Embryonic facial prominence (tissue), 1 donor: ENCODE measurements around the gene AUP1.
"Not testable (repeated sequence)": the region's sequence is repeated elsewhere in the genome, so short reads cannot be mapped to it uniquely, and the experiment has no call there.

Experiments
- DNase-seq: peaks from one replicate; pipeline ENCODE4 v3.0.0-alpha.2; 2016; ENCODE audit errors: extremely low spot score

AUP1 gene, protein sequence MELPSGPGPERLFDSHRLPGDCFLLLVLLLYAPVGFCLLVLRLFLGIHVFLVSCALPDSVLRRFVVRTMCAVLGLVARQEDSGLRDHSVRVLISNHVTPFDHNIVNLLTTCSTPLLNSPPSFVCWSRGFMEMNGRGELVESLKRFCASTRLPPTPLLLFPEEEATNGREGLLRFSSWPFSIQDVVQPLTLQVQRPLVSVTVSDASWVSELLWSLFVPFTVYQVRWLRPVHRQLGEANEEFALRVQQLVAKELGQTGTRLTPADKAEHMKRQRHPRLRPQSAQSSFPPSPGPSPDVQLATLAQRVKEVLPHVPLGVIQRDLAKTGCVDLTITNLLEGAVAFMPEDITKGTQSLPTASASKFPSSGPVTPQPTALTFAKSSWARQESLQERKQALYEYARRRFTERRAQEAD

GRCh38 chr2:74529357-74530238, at the start of gene AUP1, which contains the start of gene HTRA2:
AUP1 (minus strand) TSS chr2:74529706; CDS start chr2:74529629, 77 bp downstream.
HTRA2 (plus strand) TSS chr2:74529933; CDS start chr2:74530007, 74 bp downstream.
- DNase-seq = peak; percentile 87

- no peak for DNase-seq
Observed at GRCh38 chr2:74578408-74578807, 48.9 kb upstream of the AUP1 start.

GRCh38 chr2:74577448-74577847, 47.9 kb upstream of the AUP1 start:
- DNase-seq = no peak

GRCh38 chr2:74576863-74577229, 47.3 kb upstream of the AUP1 start:
- DNase-seq = no peak

GRCh38 chr2:74576211-74576862, 46.8 kb upstream of the AUP1 start:
- DNase-seq = no peak

- DNase-seq = no peak
Observed at GRCh38 chr2:74575320-74575719, 45.8 kb upstream of the AUP1 start.

DNA sequence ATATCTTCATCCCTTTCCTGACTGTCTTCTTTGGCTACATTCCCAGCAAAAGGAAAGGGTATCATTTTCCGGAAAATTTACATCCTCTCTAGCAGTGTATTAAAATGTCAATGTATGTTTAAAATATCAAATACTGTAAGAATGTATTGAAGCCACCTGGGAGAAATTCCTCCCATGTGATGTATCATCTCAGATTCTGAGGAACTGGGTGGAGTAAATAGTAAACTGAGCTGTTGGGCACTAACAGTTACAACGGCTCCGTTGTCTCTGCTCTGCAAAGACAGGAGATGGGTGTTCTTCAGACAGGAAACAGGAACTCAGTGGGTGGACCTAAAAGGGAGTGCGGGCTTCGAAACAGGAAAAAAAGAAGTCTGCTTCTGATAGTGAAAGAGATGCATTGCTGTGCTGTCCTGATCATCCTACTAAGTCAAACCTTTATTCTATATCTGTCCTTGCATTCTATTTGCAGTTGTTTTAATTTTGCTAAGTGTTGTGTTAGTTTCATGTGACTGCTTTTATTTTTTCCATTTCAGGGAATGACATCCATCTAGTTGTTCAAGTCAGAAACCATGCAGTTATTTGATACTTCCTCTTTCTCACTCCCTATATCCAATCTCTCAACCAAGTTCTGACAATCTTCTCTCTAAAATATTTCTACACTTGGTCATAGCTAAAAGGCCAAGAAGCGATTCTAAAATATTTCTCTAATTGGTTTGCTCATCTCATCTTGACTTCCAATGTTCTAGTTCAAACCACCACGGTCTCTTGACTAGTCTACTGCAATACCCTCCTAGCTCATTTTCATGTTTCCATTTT, 44.4 kb upstream of the AUP1 start:
- DNase-seq = no peak

DNA sequence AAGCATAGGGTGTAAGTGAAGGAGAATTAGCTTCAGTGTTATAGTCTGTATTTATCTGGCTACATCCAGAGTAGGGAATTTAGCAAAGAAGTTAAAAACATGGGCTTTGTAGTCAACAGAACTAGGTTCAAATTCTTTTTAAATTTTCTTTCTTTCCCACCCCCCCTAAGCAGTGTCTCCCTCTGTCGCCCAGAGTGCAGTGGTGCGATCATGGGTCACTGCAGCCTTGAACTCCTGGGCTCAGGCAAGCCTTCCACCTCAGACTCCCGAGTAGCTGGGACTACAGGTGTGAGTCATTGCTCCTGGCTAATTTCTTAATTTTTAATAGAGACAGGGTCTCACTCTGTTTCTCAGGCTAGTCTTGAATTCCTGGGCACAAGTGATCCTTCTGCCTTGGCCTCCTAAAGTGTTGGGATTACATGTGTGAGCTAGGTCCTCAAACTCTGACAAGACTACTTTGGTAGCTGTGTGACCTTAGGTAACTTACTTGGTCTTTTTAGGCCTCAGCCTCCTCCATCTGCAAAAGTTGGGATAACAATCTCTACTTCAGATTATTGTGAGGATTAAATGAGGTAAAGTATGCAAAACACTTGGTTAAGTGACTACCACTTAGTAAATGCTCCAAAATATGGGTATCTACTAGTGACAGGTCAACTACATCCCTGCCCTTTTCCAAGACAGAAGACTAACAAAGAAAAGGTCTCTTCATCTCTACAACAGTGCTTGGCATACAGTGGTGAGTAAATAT, 42.8 kb upstream of the AUP1 start:
- DNase-seq = no peak

DNA sequence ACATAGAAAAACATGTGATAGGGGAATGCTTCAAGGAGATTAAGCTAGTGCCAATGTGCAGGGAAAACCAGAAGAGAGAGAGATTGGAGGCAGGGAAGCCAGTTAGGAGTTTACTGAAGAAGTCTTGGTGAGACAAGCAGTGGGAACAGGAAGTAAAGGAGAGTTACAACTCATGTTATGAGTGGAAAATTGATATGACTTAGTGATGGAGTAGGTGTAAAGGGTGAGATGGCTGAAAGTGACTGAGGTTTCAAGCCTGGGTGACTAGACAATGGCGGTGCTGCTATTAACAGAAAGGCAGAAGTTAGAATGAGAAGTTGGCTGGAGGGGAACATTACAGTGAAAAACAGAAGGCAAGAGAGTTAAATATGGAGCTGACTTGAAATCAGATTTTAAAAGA, 41.6 kb upstream of the AUP1 start:
- DNase-seq = no peak

DNA sequence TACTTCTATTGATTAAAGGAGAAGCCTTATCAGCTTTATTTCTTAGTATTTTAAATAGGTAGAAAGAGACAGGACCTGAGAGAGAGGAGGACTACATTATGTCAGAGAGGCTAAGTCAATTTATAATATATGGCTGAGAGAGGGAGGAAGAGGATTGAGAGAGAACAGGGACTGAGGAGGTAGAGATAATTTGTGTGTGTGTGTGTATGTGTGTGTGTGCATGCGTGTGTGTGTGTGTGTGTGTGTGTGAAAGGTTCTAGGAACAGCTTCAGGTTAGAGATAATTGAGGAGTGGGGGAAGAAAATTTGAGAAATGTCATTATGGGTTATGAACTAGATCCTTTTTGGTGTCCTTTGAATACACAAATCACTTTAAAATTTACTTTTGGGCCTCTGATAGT, 40.2 kb upstream of the AUP1 start:
- DNase-seq = no peak

DNA sequence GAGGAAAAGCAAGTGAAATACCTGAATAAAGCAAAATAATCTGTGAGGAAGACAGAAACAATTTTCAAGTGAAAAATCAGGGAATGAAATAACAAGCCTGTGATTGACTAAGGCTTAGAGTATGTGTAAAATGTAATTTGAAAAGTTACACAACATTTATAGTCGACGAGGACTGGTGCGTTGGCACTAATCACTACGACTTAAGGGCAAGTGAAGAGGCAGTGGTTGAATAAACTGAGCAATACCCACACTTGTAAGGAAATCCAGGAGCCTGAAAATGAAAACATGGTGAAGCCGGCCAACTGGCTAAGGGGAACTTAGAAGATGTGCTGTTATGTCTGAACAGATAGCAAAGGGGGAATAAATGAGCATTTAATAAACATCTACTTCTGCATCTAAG, 38.4 kb upstream of the AUP1 start:
- DNase-seq = no peak

DNA sequence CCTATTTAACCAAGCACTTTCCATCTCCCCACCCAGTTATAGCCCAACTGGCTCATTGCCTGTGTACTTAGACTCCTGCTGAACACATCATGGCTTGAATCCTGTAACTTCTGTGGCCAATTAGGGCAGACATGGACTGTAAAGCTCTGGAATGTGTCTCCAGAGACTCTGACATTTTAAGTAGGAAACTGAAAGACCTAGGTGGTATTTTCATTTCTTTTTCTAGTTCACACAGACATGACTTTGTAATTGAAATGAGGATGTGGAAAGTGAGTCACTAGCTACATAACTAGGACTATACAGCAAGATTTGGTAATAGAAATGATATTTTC, 37.2 kb upstream of the AUP1 start:
- no peak for DNase-seq

GRCh38 chr2:74566076-74566753, 36.7 kb upstream of the AUP1 start:
- no peak for DNase-seq

GRCh38 chr2:74564222-74564621, 34.7 kb upstream of the AUP1 start:
- no peak for DNase-seq

DNA sequence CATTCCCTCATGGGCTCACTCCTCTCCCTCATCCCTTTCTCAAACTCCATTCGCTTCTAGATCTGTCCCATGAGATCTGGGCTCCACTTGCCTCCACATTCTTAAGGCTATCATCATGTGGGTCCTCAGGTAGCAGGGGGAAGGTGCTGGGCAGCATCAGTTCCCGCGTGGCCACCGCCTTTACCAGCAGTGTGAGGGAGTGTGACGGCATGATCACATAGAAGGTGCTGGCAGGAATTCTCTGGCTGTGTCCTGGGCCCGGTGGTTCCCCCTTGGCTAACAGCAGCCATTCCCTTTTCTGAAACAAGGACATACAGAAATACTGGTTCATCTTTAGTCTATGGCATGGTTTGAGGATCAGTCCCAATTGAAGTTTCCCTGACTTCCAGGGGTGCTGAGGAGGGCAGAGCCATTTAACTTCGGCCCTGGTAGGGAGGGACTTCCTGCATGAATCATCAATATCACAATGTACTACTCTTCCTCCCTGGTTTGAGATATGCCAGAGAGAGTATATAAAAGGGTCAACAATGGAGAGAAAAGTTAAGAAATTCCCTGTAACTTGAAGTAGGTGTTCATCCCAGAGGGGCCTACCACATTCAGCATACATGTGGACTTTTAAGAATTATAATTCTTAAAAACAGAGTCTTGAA, 32.7 kb upstream of the AUP1 start:
- no peak for DNase-seq

DNA sequence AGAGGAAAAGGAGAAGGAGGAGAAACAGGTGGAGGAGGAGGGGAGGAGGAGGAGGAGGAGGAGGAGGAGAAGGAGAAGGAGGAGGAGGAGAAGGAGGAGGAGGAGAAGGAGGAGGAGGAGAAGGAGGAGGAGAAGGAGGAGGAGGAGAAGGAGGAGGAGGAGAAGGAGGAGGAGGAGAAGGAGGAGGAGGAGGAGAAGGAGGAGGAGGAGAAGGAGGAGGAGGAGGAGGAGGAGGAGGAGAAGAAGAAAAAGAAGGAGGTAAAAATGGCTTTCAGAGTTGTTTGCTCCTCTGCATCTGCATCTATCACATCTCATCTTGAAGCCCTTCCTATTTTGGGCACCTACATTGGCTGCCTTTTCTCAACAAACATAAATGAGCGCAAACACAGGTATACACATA, 31.5 kb upstream of the AUP1 start:
- DNase-seq = not testable (repeated sequence)

DNA sequence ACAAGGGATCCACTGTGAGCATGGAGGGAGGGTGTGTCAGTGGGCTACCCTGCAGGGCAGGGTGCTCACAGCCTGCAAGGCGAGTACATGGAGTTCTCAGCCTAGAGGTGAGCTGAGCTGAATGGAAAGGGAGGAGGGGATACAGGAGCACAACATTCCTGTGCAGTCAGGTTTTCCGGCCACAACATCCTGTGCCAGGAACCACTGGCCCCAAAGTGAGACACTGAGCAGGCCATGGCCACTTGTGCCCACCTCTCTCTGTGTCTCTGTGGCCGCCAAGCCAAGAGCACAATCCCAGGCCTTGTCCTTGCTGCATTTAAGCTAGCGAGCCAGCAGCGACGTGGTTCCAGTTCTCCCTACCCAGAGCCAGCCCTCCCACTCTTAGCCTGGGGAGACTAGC, 31.1 kb upstream of the AUP1 start:
- DNase-seq = no peak

- DNase-seq = no peak
Observed at GRCh38 chr2:74559912-74560311, 30.4 kb upstream of the AUP1 start.

DNA sequence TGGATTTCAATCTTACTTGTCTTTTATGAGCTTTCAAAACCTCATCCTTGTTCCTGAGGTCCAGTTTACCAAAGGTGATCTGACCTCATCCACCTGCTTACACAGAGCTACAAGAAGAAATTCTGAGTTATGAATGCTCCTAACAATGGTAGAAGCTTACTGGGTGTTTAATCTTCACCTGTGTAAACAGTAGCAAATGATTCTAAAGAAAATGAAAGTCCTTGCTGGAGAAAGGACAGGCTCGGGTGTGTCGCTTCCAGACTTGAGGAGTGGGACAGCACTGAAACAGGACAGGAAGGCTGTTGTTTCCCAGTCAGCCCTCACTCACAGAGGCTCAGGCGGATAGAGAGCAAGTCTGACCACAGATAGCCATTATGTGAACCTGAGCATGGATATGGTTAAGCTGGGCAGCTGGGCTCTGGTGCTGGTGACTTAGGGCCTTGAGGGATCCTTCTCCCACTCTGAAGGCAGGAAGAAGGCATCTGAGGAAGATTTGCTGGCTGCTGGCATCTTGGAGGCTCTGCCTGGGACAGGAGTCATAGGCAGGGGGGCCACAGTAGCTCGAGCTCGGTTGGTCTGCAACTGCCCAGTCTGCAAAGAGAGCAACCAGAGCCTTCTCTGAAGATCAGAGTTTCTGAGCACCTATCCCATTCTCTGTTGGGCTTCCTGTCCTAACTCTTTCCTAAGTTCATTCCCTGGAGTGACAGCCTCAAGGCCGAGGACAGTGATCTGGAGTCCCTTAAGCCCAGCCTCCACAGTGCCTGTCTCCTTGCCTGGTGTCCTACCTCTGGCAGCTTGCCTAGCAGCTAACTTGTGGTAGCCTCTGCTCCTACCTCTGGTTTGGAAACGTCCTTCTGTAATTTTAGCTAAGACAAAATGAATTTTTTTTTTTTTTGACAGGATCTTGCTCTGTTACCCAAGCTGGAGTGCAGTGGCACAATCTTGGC, 29.1 kb upstream of the AUP1 start:
- DNase-seq = no peak
